Measurements from ENCODE around the gene RASEF. TPM values are rescaled to one million over a fixed set of nuclear protein-coding genes. Genes with fewer than 3 reads are reported as not detected.

RASEF gene
- total and polyA plus RNA-seq, 8 donors: 3.9 to 96.5 (median 45.6) TPM

- intact Hi-C loops (cut with DNase I; ENCODE audit: low total_unique reads): no loop called here
- TF ChIP-seq EP300 (IDR thresholded peaks at IDR 0.05) (no peak), POLR2AphosphoS5 (IDR thresholded peaks at IDR 0.05) (no peak), CTCF (IDR thresholded peaks at IDR 0.05) (no peak), POLR2A (IDR thresholded peaks at IDR 0.05) (no peak)
- DNase-seq: peak in 1 of 2 donors; percentile 38
These were observed 49.8 kb downstream of the RASEF start for GRCh38 chr9:83012922-83013838.

GRCh38 chr9:83012168-83012921, 50.6 kb downstream of the RASEF start:
- intact Hi-C loops (cut with DNase I; ENCODE audit: low total_unique reads): no loop called here
- peaks cover 0 to 7% (median 3%) of the 10 kb centered on the region in 4 donors for H3K4me1 ChIP-seq
- H3K36me3 ChIP-seq: peaks cover 0 to 29% (median 10%) of the 10 kb centered on the region in 4 donors
- WGBS, 5 donors: 34 to 47% (median 43%) methylated on average over 4 of the region's 4 CpGs
- no peaks in the 10 kb centered on the region for H3K27me3 ChIP-seq
- no peak overlapping the region for H3K4me3 ChIP-seq
- no peak overlapping the region for H3K27ac ChIP-seq
- no peaks in the 10 kb centered on the region for H3K9me3 ChIP-seq
- no peak for DNase-seq
- TF ChIP-seq EP300 (IDR thresholded peaks at IDR 0.05): no peak
- TF ChIP-seq CTCF (IDR thresholded peaks at IDR 0.05): no peak
- TF ChIP-seq POLR2AphosphoS5 (IDR thresholded peaks at IDR 0.05): no peak
- TF ChIP-seq POLR2A (IDR thresholded peaks at IDR 0.05): no peak

More at GRCh38 chr9:83012922-83013838, 49.8 kb downstream of the RASEF start:
- H3K27me3 ChIP-seq: no peaks in the 10 kb centered on the region
- peaks cover 0 to 7% (median 3%) of the 10 kb centered on the region in 4 donors for H3K4me1 ChIP-seq
- no peak overlapping the region for H3K4me3 ChIP-seq
- H3K9me3 ChIP-seq: no peaks in the 10 kb centered on the region
- WGBS, 5 donors: 30 to 56% (median 48%) methylated on average over 7 of the region's 7 CpGs
- H3K36me3 ChIP-seq: peaks cover 0 to 22% (median 10%) of the 10 kb centered on the region in 4 donors
- H3K27ac ChIP-seq: peak overlapping the region in 1 of 5 donors; percentile 21

GRCh38 chr9:83011611-83012010, 51.3 kb downstream of the RASEF start:
- Histone ChIP-seq H3K4me3 (no peak overlapping the region), H3K36me3 (peaks cover 0 to 32% (median 10%) of the 10 kb centered on the region in 4 donors), H3K27ac (no peak overlapping the region), H3K9me3 (no peaks in the 10 kb centered on the region), H3K27me3 (no peaks in the 10 kb centered on the region), H3K4me1 (peaks cover 0 to 7% (median 3%) of the 10 kb centered on the region in 4 donors)
- TF ChIP-seq EP300 (IDR thresholded peaks at IDR 0.05): no peak
- no peak for TF ChIP-seq POLR2AphosphoS5 (IDR thresholded peaks at IDR 0.05)
- TF ChIP-seq CTCF (IDR thresholded peaks at IDR 0.05): no peak
- no peak for TF ChIP-seq POLR2A (IDR thresholded peaks at IDR 0.05)
- intact Hi-C loops (cut with DNase I; ENCODE audit: low total_unique reads): no loop called here
- no peak for DNase-seq

- no peaks in the 10 kb centered on the region for H3K27me3 ChIP-seq
- no peak for TF ChIP-seq POLR2A (IDR thresholded peaks at IDR 0.05)
- TF ChIP-seq CTCF (IDR thresholded peaks at IDR 0.05): no peak
- TF ChIP-seq EP300 (IDR thresholded peaks at IDR 0.05): no peak
- TF ChIP-seq POLR2AphosphoS5 (IDR thresholded peaks at IDR 0.05): no peak
- DNase-seq: no peak
- intact Hi-C loops (cut with DNase I; ENCODE audit: low total_unique reads): no loop called here
- H3K4me1 ChIP-seq: no peaks in the 10 kb centered on the region
- WGBS, 5 donors: 83 to 94% (median 89%) methylated on average over 9 of the region's 9 CpGs
- H3K4me3 ChIP-seq: no peak overlapping the region
- peaks cover 0 to 20% (median 5%) of the 10 kb centered on the region in 4 donors for H3K36me3 ChIP-seq
- no peak overlapping the region for H3K27ac ChIP-seq
- H3K9me3 ChIP-seq: no peaks in the 10 kb centered on the region
These were observed 55.2 kb downstream of the RASEF start for GRCh38 chr9:83007521-83008300.

Measured in stomach (tissue), 9 donors.